CD4-positive, alpha-beta T cell treated with Interleukin-21 for 1 hour (primary cell): ENCODE data around the gene ZNF500.

ENCODE experiments used
- DNase-seq: peaks from one replicate; pipeline ENCODE4 v3.0.0-alpha.2; 2020

ZNF500 gene

GRCh38 chr16:4768549-4769305 is 1.8 kb upstream of the ZNF500 start:
- peak; percentile 90 for DNase-seq

GRCh38 chr16:4767872-4768548 is 1.0 kb upstream of the ZNF500 start:
- DNase-seq, result peak; percentile 30

- no peak for DNase-seq
Measured at GRCh38 chr16:4765511-4766474, 1.2 kb downstream of the ZNF500 start.

- DNase-seq, result no peak
Measured at GRCh38 chr16:4763791-4764190, 3.2 kb downstream of the ZNF500 start.

- no peak for DNase-seq
Measured at GRCh38 chr16:4762205-4762604, 4.8 kb downstream of the ZNF500 start.

- no peak for DNase-seq
Measured at GRCh38 chr16:4760221-4760910, 6.6 kb downstream of the ZNF500 start.

- no peak for DNase-seq
Measured at GRCh38 chr16:4755687-4756086, 11.3 kb downstream of the ZNF500 start.

GRCh38 chr16:4754865-4755264 is 12.1 kb downstream of the ZNF500 start:
- DNase-seq, result no peak

- DNase-seq, result no peak
Measured at GRCh38 chr16:4753227-4753626, 13.7 kb downstream of the ZNF500 start.

- DNase-seq, result no peak
Measured at GRCh38 chr16:4752351-4753100, 14.4 kb downstream of the ZNF500 start.

GRCh38 chr16:4750896-4751295 is 16.1 kb downstream of the ZNF500 start:
- DNase-seq, result no peak

GRCh38 chr16:4749700-4750257 is 17.2 kb downstream of the ZNF500 start:
- no peak for DNase-seq

GRCh38 chr16:4748682-4749411 is 18.1 kb downstream of the ZNF500 start:
- no peak for DNase-seq

- DNase-seq, result no peak
Measured at GRCh38 chr16:4747906-4748681, 18.9 kb downstream of the ZNF500 start.

- DNase-seq, result no peak
Measured at GRCh38 chr16:4746991-4747574, 19.9 kb downstream of the ZNF500 start.

GRCh38 chr16:4746215-4746614 is 20.7 kb downstream of the ZNF500 start:
- DNase-seq, result no peak

- DNase-seq, result no peak
Measured at GRCh38 chr16:4745274-4745569, 21.7 kb downstream of the ZNF500 start.

GRCh38 chr16:4744555-4745273 is 22.2 kb downstream of the ZNF500 start:
- DNase-seq, result no peak

- no peak for DNase-seq
Measured at GRCh38 chr16:4743226-4743878, 23.6 kb downstream of the ZNF500 start.
